H1 (cell line): ENCODE measurements around the gene DCAF8. TPM values are rescaled to one million over a fixed set of nuclear protein-coding genes. Genes with fewer than 3 reads are reported as not detected.

Experiments used
- RFX5 ChIP-seq: IDR thresholded peaks from 2 replicates; pipeline ENCODE4 v1.6.1; 2011; ENCODE audit warnings: low read depth, low read length, improper control_type of control experiment, borderline replicate concordance
- polyA plus RNA-seq, 7 experiments: library from polyadenylated mRNA; depleted of rRNA in 3 of 7; stranded (reverse) in 5 of 7; unstranded in 2 of 7; fragments of >200 nt in 5 of 7; fragments of 200-250 nt in 2 of 7; gene quantifications; 1 replicate in 5 of 7; 2 replicates in 1 of 7; 4 replicates in 1 of 7; pipeline versions ENCODE4 v1.2.1 to v1.2.3, GENCODE V29; 2011 to 2013; ENCODE audit warnings: missing spikeins in 2 of 7, mixed read lengths in 2 of 7
- total RNA-seq: library from RNA; stranded (reverse); fragmentation: NEBNext Ultra II Directional; extraction: Animal tissue kit (Norgen Biotek cat#: 25700); gene quantifications from 2 replicates; pipeline ENCODE4 v1.2.1, GENCODE V29; 2021

The DCAF8 gene
- total and polyA plus RNA-seq, 2 of the 8 experiments (the other 6 are each of a cell fraction or from before 2014, with no cell fraction given) = 68.2 to 110 TPM

DNA sequence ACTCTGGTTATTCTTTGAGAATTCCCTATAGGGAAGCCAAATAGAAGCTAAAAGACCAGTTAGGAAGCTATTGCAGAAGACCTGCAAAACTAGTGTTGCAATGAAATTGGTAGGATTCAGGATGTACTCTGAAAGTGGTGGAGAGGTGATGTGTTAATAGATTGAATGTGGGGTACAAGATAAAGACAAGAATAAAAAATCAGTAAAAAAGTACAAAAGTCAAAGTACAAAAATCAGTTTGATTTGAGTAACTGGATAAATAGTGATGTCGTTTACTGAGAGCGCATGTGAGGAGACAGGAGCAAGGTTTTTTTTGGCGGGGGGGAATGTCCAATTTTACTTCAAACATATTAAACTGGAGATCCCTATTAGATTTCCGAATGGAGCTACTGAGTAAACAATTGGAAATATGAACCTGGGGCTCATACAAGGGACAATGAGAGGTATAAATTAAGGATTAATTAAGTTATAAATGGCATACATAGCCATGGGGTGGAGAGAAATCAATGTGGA lies 2.5 kb upstream of the DCAF8 start (continued):
- TF ChIP-seq RFX5 = no peak
